ENCODE measurements around the gene IPO11.
"Not testable (repeated sequence)": the region's sequence is repeated elsewhere in the genome, so short reads cannot be mapped to it uniquely, and the experiment has no call there.

Gene IPO11

DNA sequence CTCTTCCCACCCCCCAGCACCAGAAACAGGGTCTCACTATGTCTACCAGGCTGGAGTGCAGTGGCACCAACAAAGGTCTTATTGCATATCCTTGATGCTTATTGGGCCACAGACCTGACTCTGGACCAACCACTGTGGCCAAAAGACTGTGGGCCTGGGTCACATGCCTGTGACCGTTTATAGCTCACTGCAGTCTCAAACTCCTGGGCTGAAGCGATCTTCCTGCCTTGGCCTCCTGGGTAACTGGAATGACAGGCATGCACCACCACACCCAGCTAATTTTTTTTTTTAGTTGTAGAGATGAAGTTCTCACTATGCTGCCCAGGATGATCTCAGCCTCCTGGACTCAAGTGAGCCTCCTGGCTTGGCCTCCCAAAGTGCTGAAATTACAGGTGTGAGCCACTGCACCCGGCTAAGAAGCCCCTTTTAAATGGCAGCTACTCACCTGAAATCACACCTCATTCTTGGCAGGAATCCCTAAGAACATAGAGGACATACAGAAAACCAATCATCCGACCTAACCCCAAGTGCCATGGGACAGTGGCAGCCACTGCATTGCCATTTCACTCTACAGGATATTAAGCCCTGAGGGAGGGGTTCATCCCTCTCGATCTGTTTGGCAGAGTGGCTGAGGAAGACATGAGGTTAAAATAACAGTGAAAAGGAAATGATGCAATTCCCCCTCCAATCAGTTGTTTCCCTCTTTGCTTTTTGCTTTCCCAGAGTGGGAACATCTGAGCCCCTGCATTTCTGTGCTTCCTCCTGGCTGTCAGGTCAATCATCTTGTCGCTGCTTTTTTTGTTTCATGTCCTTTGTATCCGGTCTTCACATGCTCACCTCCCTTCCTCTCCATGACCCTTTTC is 240.7 kb downstream of the IPO11 start:
- no peak for DNase-seq

GRCh38 chr5:62653864-62654575 is 241.5 kb downstream of the IPO11 start:
- no peak for DNase-seq

- DNase-seq = not testable (repeated sequence)
Measured at GRCh38 chr5:62657772-62658171, 245.2 kb downstream of the IPO11 start.

GRCh38 chr5:62661126-62661525 is 248.6 kb downstream of the IPO11 start:
- DNase-seq = no peak

- DNase-seq = no peak
Measured at GRCh38 chr5:62662521-62662920, 250.0 kb downstream of the IPO11 start.

GRCh38 chr5:62671479-62671878 is 258.9 kb downstream of the IPO11 start:
- DNase-seq = no peak

DNA sequence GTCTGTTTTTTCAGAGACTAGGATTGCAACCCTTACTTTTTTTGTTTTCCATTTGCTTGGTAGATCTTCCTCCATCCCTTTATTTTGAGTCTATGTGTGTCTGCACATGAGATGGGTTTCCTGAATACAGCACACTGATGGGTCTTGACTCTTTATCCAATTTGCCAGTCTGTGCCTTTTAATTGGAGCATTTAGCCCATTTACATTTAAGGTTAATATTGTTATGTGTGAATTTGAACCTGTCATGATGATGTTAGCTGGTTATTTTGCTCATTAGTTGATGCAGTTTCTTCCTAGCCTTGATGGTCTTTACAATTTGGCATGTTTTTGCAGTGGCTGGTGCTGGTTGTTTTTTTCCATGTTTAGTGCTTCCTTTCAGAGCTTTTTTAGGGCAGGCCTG is 264.0 kb downstream of the IPO11 start:
- not testable (repeated sequence) for DNase-seq
